ENCODE measurements around the gene ATF7IP2.
"Not testable (repeated sequence)": the region's sequence is repeated elsewhere in the genome, so short reads cannot be mapped to it uniquely, and the experiment has no call there.

The ATF7IP2 gene

DNA sequence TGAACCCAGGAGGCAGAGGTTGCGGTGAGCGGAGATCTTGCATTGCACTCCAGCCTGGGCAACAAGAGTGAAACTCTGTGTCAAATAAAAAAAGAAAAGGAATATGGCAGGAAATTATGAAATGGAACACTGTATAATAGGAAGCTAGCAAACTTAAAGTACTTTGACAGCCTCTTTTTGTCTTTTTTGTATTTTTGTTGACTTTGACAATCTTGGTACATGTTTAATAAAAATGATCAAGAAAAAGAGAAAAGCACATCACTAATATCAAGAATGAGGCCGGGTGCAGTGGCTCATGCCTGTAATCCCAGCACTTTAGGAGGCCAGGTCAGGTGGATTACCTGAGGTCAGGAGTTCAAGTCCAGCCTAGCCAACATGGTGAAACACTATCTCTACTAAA lies 5.5 kb downstream of the ATF7IP2 start:
- no peak for DNase-seq (ENCODE audit: low spot score)
- TF ChIP-seq, protein P1, sequence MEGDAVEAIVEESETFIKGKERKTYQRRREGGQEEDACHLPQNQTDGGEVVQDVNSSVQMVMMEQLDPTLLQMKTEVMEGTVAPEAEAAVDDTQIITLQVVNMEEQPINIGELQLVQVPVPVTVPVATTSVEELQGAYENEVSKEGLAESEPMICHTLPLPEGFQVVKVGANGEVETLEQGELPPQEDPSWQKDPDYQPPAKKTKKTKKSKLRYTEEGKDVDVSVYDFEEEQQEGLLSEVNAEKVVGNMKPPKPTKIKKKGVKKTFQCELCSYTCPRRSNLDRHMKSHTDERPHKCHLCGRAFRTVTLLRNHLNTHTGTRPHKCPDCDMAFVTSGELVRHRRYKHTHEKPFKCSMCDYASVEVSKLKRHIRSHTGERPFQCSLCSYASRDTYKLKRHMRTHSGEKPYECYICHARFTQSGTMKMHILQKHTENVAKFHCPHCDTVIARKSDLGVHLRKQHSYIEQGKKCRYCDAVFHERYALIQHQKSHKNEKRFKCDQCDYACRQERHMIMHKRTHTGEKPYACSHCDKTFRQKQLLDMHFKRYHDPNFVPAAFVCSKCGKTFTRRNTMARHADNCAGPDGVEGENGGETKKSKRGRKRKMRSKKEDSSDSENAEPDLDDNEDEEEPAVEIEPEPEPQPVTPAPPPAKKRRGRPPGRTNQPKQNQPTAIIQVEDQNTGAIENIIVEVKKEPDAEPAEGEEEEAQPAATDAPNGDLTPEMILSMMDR (IDR thresholded peaks at IDR 0.05; ENCODE audit: borderline replicate concordance, control extremely low read depth, extremely low read depth, insufficient read depth, missing control alignments) = no peak
- in situ Hi-C loops (cut with MboI; ENCODE audit: low sequenced_read_pairs, unreplicated experiment) = no loop called here

DNA sequence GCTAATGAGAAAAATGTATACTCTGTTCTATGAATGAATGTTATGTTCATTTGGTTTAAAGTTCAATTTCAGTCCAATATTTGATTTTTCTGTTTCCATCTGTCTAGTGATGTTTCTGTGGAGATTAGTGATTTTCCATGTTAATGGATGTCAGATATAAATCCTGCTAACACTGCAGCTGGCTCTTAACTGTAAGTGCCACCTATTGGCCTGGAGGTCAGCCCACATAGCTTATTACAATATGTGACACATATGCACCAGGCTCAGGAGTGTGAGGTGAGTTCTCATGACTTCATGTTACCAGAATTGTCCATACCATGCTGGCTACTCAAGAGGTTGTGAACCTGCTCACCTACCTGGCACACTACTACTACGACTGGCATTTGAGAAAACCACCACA lies 17.1 kb downstream of the ATF7IP2 start:
- TF ChIP-seq, protein P1 (IDR thresholded peaks at IDR 0.05; ENCODE audit: borderline replicate concordance, control extremely low read depth, extremely low read depth, insufficient read depth, missing control alignments) = no peak
- no peak for DNase-seq (ENCODE audit: low spot score)
- in situ Hi-C loops (cut with MboI; ENCODE audit: low sequenced_read_pairs, unreplicated experiment) = no loop called here

DNA sequence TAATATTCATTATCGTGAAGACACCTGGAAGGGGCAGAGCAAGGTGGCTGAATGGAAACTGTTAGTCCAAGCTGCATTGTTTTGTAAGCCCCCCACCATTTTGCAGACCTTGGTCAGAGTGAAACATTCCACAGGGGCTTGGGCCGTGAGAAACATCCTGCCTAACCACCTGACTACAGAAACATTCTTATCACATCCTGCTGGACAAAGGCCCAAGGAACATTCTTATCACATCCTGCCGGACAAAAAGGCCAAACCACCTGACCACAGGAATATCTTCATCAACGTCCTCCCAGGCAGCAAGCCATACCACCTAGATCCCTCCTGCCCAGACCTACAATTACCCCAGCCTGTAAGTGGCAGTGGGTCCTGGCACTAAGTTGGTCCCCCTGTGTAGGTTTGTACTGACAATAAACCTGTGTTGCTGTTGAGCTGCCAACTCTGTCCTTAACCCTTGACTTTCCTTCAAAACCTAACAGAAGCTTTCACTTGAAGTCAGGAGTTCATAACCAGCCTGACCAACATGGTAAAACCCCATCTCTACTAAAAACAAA lies 19.6 kb downstream of the ATF7IP2 start:
- DNase-seq (ENCODE audit: low spot score) = no peak
- TF ChIP-seq, protein P1 (IDR thresholded peaks at IDR 0.05; ENCODE audit: borderline replicate concordance, control extremely low read depth, extremely low read depth, insufficient read depth, missing control alignments) = no peak
- in situ Hi-C loops (cut with MboI; ENCODE audit: low sequenced_read_pairs, unreplicated experiment) = no loop called here

DNA sequence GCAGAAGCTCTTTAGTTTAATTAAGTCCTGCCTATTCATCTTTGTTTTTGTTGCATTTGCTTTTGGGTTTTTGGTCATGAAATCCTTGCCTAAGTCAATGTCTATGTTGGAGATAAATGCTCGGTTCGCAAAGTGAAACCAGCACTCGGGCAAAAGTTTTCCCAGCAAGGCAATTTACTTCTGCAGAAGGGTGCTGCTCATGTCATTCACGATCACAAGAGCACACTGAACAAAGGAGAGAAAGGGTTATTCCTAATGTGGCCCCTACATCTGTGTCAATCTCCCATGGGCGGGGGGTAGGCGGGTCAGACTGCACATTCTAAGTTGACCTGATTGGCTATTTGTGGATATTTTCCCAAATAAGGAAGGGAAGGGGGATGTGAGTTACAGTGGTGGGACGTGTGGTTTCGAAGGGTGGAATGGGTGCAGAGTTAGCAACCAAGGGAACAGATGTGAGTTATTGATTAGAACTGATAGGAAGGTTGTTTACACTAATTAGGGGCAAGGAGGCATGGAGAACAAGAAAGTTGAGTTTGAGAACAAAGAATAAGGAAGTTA lies 23.0 kb downstream of the ATF7IP2 start:
- TF ChIP-seq, protein P1 (IDR thresholded peaks at IDR 0.05; ENCODE audit: borderline replicate concordance, control extremely low read depth, extremely low read depth, insufficient read depth, missing control alignments) = no peak
- in situ Hi-C loops (cut with MboI; ENCODE audit: low sequenced_read_pairs, unreplicated experiment) = no loop called here
- DNase-seq (ENCODE audit: low spot score) = no peak

DNA sequence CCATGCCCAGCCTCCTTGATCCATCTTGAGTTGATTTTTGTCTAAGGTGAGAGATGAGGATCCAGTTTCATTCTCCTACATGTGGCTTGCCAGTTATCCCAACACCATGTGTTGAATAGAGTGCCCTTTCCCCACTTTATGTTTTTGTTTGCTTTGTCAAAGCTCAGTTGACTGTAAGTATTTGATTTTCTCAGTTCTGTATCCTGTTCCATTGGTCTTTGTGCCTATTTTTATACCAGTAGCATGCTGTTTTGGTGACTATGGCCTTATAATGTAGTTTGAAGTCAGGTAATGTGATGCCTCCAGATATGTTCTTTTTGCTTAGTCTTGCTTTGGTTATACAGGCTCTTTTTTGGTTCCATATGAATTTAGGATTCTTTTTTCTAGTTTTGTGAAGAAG lies 23.9 kb downstream of the ATF7IP2 start:
- in situ Hi-C loops (cut with MboI; ENCODE audit: low sequenced_read_pairs, unreplicated experiment) = not testable (repeated sequence)

DNA sequence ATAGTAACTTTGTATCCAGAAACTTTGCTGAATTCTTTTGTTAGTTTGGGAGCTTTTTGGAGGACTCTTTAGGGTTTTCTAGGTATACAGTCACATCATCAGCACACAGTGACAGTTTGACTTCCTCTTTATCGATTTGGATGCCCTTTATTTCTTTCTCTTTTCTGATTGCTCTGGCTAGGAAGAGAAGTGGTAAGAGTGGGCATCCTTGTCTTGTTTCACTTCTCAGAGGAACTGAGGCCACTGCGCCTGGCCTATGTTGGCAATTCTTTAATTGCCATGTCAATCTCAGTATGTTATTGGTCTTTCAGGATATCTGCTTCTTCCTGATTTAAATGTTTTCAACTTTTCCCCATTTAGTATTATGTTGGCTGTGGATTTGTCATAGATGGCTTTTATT lies 24.6 kb downstream of the ATF7IP2 start:
- in situ Hi-C loops (cut with MboI; ENCODE audit: low sequenced_read_pairs, unreplicated experiment) = no loop called here
- DNase-seq (ENCODE audit: low spot score) = no peak
- TF ChIP-seq, protein P1 (IDR thresholded peaks at IDR 0.05; ENCODE audit: borderline replicate concordance, control extremely low read depth, extremely low read depth, insufficient read depth, missing control alignments) = no peak

More for the DNA sequence above, 23.9 kb downstream of the ATF7IP2 start:
- DNase-seq (ENCODE audit: low spot score) = not testable (repeated sequence)

DNA sequence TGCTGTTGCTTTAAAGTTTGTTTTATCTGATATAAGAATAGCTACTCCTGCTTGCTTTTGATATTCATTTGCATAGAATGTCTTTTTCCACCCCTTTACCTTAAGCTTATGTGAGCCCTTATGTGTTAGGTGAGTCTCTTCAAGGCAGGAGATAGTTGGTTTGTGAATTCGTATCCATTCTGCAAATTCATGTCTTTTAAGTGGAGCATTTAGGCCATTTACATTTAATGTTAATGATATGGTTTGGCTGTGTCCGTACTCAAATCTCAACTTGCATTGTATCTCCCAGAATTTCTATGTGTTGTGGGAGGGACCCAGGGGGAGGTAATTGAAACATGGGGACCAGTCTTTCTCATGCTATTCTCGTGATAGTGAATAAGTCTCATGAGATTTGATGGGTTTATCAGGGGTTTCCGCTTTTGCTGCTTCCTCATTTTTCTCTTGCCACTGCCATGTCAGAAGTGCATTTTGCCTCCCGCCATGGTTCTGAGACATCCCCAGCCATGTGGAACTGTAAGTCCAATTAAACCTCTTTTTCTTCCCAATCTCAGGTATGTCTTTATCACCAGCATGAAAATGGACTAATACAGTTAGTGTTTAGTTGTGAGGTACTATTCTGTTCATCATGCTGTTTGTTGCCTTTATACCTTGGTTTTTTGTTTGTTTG lies 27.2 kb downstream of the ATF7IP2 start:
- TF ChIP-seq, protein P1 (IDR thresholded peaks at IDR 0.05; ENCODE audit: borderline replicate concordance, control extremely low read depth, extremely low read depth, insufficient read depth, missing control alignments) = no peak
- in situ Hi-C loops (cut with MboI; ENCODE audit: low sequenced_read_pairs, unreplicated experiment) = no loop called here
- no peak for DNase-seq (ENCODE audit: low spot score)

DNA sequence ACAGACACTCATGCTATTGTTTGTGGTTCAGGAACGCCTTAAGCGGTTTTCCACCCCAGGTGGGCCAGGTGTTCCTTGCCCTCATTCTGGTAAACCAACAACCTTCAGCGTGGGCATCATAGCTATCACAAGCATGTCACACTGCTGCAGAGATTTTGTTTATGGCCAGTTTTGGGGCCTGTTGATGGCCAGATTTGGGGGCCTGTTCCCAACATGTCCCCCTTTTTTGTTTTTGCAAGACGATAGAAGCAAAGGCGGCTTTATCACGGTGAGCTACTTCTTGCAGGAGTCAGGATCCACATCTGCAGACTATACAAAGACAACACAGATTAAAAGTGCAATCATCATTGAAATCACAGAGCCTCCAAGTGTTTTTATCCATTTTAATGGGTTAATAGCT lies 32.3 kb downstream of the ATF7IP2 start:
- DNase-seq (ENCODE audit: low spot score); in situ Hi-C loops (cut with MboI; ENCODE audit: low sequenced_read_pairs, unreplicated experiment): not testable (repeated sequence)
